Raji (cell line): Measurements from ENCODE around the gene RASA3.

Experiments
- POLR2A ChIP-seq: IDR thresholded peaks from 2 replicates; pipeline ENCODE4 v1.6.1; 2011; ENCODE audit warnings: low read depth, low read length, control low read depth; ENCODE audit not compliant: insufficient read depth

Gene RASA3

DNA sequence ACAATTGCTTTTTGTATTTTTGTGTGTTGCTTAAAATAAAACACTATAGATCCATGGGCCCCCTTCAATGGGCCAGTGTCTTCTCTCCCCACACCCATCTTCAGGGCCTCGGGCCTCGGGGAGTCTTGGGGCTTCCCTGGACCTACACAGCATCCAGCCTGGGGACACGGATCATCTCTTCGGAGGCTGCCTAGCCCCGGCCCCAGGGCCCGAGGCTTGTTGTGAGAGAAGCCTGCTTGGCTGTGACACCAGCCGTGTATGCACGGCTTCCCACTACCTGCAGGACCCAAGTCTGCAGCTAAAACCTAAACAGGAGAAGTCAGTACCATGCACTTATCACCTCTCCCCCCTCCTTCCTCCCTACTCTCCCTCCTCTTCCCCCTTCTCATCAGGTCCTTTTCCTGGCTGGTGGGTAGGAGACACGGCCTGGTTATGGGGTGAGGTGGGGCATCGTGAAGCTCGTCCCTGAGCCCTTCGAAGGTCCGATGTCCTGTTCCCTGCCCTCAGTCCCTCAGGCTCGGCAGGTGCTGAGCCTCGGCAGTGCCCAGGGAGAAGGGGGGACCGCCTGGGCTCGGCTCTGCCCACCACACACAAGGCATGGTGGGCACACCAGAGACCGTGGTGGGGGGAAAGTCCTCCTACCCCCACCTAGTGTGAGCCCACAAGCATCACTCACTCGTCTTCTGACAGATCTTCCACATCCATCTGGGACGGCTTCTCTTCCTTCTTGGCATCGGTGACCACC, 168.0 kb downstream of the RASA3 start:
- TF ChIP-seq POLR2A: no peak

DNA sequence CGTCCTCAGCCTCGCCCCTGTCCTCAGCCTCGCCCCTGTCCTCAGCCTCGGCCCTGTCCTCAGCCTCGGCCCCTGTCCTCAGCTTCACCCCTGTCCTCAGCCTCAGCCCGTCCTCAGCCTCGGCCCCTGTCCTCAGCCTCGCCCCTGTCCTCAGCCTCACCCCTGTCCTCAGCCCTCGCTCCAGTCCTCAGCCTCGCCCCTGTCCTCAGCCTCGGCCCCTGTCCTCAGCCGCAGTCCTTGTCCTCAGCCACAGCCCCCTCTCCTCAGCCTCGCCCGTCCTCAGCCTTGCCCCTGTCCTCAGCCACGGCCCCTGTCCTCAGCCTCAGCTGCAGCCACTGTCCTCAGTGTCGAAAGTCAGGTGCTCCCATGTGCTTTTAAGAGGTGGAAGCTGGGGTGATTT, 169.0 kb downstream of the RASA3 start:
- no peak for TF ChIP-seq POLR2A

DNA sequence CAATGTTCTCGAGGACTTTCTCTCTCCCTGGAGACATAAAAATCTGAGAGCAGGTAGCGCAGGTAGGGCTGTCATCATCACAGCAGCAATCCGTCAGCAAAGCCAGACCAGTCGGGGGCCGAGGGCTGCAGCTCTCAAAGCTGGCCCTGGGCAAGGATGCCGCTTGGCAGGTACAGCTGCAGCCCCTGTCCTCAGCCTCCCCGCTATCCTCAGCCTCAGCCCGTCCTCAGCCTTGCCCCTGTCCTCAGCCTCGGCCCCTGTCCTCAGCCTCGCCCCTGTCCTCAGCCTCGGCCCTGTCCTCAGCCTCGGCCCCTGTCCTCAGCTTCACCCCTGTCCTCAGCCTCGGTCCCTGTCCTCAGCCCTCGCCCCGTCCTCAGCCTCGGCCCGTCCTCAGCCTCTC, 169.4 kb downstream of the RASA3 start:
- TF ChIP-seq POLR2A: no peak

DNA sequence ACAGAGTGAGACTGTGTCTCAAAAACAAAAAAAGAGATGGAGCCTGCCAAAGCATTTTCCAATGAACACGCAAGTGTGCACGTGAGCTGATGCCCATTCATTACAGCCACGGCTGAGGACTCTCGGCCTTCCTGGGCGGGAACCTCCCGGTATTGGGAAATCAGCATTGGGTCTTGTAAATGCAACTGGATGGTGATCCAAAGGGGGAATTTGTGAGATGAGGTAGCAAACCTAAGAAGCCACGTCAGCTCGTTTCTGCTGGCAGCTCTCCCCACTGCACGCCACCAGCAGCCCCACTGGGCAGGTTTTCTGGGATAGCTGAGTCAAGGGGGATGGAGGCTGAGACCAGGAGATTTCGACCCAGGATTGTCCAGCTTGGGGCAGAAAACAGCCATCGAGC, 170.0 kb downstream of the RASA3 start:
- TF ChIP-seq POLR2A: no peak

DNA sequence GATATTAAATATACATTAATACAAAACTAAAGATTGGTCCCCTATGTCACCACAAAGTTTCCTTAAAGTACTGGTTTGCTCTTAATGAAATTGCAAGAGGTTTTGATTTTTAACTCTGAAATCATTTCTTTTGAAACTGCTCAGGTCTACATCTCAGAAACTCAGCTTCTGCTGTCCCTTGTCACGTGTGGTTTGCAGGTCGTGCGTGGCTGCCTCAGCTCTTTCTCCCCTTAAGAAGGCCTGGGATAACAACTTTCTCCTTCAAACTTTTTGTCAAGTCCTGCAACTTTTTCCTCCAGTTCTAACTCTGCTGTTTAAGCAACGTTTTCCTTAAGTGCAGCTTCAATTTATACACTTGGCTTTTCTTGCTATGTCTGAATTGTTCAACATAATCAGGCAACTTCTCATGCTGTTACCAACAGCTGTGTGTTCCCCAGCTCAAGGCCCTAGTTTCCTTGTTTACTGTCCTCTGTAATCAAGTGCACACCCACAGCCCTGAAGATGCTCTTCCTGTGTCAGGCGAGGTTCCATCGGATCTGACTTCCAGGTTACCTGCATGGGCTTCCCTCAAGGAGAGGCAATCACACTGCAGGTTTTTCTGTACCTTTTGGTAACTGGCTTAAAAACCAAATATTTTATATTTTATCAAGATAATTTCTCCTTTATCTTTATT, 172.0 kb downstream of the RASA3 start:
- TF ChIP-seq POLR2A: no peak

DNA sequence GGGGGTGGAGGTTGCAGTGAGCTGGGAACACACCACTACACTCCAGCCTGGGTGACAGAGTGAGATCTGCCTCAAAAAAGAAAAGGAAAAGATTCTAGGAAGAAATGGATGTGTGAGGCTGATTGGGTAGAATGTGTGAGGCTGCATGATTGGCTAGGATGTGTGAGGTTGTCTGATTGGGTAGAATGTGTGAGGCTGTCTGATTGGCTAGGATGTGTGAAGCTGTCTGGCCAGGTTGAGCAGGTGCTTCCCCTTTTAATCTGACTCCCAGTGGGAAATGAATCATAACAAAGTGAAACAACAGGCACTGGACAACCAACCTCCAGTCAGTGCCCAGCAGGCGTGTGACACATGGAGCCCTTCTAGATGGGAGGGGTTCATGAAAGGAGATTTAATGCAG, 173.2 kb downstream of the RASA3 start:
- TF ChIP-seq POLR2A: no peak

DNA sequence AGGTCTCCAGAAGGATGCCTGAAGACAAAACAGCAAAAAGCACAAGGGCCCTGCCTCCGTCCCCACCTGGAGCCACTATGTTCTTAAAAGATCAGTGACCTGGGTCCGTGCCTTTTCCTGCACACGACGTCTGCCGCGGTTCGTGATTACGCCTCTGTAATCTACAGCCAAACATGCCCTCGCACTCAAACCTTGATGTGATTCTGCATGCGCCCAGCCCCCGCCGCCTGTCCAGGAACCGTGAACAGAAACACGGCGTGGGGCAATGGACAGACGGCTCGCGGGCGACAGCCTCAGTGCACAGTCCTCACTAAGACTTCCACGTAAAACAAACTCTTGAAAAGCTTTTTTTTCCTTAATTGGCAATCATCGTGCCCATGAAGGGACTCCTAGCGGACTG, 174.1 kb downstream of the RASA3 start:
- TF ChIP-seq POLR2A: no peak

DNA sequence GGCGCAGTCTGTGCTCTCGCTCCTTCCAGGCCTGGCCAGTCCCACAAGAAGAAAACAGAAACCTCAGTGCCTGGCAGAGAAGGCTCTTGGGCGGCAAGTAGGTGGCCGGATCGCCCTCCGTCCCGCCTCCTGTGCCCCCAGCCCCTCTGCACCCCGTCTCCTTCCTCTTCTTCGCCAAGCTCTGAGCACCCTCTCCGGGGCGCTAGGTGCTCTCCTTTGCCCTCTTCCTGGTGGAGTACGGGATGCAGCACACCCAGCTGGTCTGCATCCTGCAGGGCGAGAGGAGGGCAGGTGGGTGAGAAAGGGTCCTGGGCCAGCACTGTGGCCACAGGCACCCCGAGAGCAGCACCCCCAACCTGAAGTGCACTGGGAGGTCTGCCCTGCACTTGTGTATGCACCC, 175.9 kb downstream of the RASA3 start:
- TF ChIP-seq POLR2A: no peak

DNA sequence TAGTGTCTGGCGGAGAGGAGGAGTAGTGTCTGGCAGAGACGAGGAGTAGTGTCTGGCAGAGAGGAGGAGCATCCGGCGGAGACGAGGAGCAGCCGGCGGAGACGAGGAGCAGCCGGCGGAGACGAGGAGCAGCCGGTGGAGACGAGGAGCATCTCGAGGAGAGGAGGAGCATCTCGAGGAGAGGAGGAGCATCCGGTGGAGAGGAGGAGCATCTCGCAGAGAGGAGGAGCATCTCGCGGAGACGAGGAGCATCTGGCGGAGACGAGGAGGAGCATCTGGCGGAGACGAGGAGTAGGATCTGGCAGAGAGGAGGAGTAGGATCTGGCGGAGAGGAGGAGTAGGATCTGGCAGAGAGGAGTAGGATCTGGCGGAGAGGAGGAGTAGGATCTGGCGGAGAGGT, 176.7 kb downstream of the RASA3 start:
- no peak for TF ChIP-seq POLR2A

DNA sequence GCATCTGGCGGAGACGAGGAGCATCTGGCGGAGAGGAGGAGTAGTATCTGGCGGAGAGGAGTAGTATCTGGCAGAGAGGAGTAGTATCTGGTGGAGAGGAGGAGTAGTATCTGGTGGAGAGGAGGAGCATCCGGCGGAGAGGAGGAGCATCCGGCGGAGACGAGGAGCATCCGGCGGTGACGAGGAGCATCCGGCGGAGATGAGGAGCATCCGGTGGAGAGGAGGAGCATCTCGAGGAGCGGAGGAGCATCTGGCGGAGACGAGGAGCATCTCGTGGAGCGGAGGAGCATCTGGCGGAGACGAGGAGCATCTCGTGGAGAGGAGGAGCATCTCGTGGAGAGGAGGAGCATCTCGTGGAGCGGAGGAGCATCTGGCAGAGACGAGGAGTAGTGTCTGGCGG, 177.2 kb downstream of the RASA3 start:
- TF ChIP-seq POLR2A: no peak

DNA sequence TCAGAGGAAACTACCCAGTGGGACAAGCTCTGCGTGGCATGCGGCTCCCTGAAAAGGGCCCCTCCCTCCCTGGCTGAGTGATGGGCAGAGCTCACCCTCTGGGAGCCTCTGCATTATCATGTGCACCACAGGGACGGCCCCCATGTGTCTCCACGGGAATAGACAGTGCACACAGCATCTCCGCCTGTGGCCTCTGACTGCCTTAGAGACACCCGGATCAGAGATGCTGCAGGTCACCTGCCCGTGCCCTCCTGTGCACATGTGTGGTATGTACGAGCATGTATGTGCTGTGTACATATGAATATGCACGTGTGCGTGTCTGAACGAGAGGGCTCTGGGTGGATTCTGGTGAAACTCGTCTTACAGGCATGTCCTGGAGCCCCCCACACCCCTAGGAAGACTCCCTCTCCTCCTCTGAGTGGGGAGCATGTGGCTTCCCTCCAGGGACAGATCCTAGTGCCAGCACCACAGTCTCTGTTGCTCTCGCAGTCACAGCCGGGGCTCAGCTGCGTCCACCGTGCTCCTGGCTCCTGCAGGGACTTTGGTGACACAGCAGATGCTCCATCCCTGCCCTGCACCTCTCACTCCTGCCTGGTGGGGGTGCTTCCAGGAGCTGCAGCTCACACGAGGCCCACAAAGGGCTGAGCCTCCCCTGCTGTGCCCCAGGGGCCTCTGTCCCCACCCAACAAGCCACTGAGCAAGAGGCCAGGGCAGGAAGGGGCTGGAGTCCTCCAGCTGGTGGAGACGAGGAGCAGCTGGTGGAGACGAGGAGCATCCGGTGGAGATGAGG, 178.2 kb downstream of the RASA3 start:
- no peak for TF ChIP-seq POLR2A

DNA sequence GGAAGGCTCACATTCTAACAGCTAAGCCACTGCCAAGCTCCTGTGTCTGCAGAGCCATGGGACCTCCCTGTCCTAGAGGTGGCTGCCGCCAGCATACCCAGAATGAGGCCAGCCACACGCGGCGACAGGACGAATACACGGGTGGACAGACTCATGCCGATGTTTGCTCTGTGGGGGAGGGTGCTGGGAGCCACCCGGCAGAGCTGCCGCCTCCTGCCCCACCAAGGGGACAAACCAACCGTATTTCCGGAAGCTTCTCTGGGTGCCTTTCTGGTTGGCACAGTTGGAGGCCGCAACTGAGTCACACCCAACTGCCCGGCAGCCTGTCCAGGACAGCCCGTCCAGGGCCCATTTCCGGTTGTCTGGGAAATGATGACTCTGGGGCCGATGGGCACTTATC, 178.9 kb downstream of the RASA3 start:
- TF ChIP-seq POLR2A: no peak

DNA sequence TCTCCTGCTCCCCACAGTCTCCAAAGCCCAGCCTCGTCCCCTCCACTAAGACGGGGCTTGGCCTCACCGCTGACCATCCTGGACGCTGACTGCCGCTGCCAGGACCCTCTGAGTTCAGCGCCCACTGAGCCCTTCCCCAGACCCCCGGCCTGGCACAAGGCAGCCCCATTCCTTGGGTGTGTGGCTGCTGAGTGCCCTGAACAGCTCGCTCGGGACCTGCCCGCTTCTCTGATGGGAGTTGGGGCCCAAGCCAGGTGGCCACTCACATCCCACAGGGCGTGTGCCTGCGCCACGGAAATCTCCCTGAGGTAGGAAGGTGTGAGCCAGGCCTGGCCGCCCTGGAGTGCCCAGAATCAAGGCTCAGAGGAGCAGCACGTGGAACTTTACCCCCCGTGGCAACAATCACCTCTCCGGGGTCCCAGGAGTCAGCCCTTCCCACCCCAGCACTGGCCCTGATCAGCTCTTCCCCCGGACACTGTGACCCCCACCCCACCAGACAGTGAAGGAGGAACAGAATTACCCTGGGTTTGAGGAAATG, 179.4 kb downstream of the RASA3 start:
- TF ChIP-seq POLR2A: no peak

DNA sequence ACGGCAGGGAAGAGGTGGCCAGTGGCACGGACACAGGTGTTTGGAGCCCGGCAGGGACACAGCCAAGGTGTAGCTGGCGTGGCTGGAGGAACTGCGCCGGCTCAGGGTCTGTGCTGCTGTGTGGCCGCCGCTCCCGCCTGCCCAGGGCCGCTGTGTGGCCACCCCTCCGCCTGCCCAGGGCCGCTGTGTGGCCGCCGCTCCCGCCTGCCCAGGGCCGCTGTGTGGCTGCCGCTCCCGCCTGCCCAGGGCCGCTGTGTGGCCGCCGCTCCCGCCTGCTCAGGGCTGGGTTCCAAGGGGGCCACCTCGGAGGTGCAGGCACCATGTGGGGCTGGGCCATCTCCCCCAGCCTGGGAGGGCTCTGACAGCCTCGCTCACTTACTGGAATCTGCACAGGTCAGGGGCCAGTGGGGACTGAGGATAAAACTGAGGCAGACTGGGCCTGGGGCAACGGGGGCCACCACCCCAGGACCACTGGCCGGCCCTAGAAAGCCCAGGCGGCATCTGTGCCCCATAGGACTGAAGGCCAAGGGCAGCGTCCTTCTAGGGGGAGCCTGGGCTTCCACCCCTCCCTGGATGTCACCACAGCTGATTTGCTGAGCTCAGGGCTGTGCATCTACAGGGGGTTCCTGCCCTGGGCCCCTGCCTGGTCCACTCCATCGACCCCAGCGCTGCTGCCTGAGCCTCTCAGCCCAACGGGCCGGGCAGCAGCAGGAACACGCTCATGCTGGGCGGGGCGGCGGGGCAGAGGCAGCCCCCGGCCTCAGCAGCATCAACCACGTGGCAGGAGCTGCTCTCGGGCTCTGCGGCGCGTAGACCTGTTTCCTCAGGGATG, 180.1 kb downstream of the RASA3 start:
- TF ChIP-seq POLR2A: no peak
